ENCODE measurements around the gene HMGB2.

HMGB2 gene

DNA sequence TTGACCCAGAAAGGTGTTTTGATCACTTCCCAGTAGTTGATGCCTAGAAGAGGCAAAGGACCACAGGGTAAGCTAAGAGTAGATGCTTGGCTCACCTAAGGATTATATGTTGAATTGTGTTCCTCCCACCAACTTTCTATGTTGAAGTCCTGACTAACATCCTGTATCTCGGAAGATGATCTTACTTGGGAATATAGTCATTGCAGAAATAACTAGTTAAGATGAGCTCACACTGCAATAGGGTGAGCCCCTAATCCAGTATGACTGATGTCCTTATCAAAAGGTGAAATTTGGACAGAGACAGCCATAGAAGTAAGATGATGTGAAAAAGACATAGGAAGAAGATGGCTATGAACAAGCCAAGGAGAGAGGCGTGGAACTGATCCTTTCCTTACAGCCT, 3.3 kb upstream of the HMGB2 start:
- no peak overlapping the region for H3K4me3 ChIP-seq (ENCODE audit: low read depth, low read length)
- TF ChIP-seq, protein P1, sequence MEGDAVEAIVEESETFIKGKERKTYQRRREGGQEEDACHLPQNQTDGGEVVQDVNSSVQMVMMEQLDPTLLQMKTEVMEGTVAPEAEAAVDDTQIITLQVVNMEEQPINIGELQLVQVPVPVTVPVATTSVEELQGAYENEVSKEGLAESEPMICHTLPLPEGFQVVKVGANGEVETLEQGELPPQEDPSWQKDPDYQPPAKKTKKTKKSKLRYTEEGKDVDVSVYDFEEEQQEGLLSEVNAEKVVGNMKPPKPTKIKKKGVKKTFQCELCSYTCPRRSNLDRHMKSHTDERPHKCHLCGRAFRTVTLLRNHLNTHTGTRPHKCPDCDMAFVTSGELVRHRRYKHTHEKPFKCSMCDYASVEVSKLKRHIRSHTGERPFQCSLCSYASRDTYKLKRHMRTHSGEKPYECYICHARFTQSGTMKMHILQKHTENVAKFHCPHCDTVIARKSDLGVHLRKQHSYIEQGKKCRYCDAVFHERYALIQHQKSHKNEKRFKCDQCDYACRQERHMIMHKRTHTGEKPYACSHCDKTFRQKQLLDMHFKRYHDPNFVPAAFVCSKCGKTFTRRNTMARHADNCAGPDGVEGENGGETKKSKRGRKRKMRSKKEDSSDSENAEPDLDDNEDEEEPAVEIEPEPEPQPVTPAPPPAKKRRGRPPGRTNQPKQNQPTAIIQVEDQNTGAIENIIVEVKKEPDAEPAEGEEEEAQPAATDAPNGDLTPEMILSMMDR (IDR thresholded peaks at IDR 0.05; ENCODE audit: borderline replicate concordance, insufficient read depth, low read depth, low read length) = no peak

DNA sequence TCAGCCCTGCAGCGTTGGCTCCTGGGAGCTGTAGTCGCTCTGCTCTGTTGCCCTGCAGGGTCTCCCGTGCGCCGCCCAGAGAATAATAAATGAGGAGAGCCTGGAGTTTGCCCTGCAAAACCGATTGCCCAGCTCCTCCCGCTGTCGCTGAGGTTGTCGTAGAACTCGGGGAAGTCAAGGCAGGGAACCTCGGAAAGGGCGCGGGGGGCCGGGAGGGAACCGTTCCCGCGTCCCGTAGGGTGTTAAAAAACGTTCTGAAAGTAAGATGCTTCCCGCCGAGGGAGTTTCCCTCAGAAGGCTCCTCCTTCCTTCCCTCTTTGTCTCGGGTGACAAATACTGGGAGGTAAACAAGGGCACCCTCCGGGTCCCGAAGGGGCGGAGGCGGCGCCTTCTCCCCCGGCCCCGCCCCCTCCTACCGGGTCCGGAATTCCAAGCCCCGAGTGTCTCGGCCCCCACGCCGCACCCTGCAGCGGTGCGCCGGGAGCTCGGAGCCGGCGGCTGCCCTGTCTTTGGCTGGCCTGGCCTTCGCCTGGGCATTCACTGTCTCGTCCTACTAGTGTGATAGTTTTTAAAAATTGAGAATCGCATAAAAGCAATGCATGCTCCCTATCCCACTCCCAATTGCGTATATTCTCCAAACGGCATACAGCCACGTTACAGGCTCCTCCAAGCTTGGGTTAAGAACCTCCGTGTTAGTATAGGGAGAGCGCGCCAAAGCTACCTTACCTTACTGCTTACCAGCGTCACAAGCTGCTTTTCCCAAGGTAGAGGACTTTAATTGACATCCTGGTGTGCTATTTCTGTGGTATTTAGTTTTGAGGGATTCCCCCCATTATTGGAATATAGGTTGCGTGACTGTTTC, 964 bp upstream of the HMGB2 start:
- TF ChIP-seq, protein P1 (IDR thresholded peaks at IDR 0.05; ENCODE audit: borderline replicate concordance, insufficient read depth, low read depth, low read length) = no peak
- H3K4me3 ChIP-seq (ENCODE audit: low read depth, low read length) = peak overlapping the region; percentile 63

DNA sequence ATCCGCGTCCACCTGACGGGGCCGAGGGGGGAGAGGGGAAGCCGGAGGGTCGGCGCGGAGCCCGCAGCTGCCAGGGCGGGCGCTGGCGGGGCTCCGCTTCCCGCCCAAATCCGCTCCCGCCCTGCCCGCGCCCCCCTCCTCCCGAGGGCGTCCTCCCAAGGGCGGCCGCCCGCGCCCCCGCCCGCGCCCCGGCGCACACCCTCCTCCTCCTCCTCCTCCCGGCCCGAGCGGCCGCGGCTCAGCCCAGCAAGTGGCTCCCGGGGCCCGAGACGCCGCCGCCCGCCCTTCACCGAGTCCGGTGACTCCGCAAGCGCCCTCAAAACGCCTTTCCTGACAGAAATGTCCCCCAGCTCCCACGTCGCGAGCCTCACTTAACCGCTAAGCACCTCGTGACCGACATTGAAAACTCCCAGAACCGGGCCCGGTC, 487 bp downstream of the HMGB2 start:
- TF ChIP-seq, protein P1 (IDR thresholded peaks at IDR 0.05; ENCODE audit: borderline replicate concordance, insufficient read depth, low read depth, low read length) = no peak
- peak overlapping the region; percentile 95 for H3K4me3 ChIP-seq (ENCODE audit: low read depth, low read length)

DNA sequence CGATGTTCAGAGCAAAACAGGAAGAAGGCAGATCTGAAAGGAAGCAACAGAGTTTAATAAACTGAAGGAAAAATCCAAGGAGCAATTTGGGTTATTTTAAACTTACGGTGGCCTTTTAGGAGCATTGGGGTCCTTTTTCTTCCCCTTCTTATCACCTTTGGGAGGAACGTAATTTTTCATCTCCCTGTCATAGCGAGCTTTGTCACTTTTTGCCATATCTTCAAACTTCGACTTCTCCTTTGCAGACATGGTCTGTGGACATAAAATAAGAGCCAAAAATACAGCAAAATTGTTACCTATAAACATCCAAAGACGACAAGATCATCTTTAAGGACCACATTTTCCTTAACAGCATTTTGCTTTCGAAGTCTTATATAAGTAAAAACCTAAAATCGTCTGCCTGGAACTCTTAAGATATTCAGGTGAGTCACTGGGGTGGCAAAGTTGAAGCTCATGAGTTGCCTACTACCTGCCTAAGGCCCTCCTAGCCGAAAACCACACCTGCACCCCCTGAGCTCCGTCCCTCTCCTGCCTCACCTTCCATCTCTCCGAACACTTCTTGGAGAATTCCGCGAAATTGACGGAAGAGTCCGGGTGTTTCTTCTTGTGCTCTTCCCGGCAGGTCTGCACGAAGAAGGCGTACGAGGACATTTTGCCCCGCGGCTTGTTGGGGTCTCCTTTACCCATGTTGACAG, 1.0 kb downstream of the HMGB2 start:
- TF ChIP-seq, protein P1 (IDR thresholded peaks at IDR 0.05; ENCODE audit: borderline replicate concordance, insufficient read depth, low read depth, low read length) = no peak
- H3K4me3 ChIP-seq (ENCODE audit: low read depth, low read length) = peak overlapping the region; percentile 95

DNA sequence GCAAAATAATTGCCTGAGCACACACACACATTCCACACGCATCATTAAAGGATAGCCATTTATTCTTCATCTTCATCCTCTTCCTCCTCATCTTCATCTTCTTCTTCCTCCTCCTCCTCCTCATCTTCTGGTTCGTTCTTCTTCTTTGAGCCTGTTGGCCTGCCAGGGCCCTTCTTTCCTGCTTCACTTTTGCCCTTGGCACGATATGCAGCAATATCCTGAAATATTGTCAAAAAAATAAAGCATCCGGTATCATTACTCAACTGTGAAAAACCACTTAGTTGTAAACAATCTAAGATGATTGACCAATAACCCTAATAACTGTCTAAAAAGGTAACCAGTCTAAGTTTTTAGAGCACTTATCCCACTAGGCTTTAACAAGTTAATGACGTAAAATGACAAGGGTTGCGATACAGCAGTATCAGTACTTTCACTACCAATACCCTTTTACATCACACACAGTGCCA, 2.1 kb downstream of the HMGB2 start:
- TF ChIP-seq, protein P1 (IDR thresholded peaks at IDR 0.05; ENCODE audit: borderline replicate concordance, insufficient read depth, low read depth, low read length) = no peak
- peak overlapping the region; percentile 95 for H3K4me3 ChIP-seq (ENCODE audit: low read depth, low read length)

DNA sequence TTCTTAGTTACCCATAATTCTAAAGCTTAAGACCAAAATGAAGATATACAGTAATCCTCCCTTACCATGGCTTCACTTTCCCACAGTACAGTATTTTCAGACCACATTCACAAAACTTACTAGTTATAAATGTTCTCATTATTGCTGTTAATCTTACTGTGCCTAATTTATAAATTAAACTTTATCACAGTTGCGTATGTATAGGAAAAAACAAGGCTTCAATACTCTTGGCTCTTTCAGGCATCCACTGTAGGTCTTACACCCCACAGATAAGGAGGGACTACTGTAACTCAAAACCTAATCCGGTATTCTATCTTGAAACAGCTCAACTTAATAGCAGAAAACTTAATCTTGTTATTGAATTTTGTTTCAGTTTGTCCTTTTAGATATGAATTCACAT, 3.6 kb downstream of the HMGB2 start:
- TF ChIP-seq, protein P1 (IDR thresholded peaks at IDR 0.05; ENCODE audit: borderline replicate concordance, insufficient read depth, low read depth, low read length) = no peak
- H3K4me3 ChIP-seq (ENCODE audit: low read depth, low read length) = no peak overlapping the region

Measured in GM12875 (cell line).